ENCODE measurements around the gene TDRD12.

TDRD12 gene

GRCh38 chr19:32859591-32859990, 140.0 kb downstream of the TDRD12 start:
- no peak for DNase-seq (ENCODE audit: low read depth)
- no peak overlapping the region for H3K4me3 ChIP-seq (ENCODE audit: control insufficient read depth, low read depth, low read length)
- no peak for TF ChIP-seq CTCF (IDR thresholded peaks at IDR 0.05; ENCODE audit: control insufficient read depth, insufficient read depth, low read depth, low read length, missing control alignments)

- TF ChIP-seq CTCF (IDR thresholded peaks at IDR 0.05; ENCODE audit: control insufficient read depth, insufficient read depth, low read depth, low read length, missing control alignments): no peak
- no peak for DNase-seq (ENCODE audit: low read depth)
- H3K4me3 ChIP-seq (ENCODE audit: control insufficient read depth, low read depth, low read length): no peak overlapping the region
These were observed 142.0 kb downstream of the TDRD12 start for GRCh38 chr19:32861596-32861995.

DNA sequence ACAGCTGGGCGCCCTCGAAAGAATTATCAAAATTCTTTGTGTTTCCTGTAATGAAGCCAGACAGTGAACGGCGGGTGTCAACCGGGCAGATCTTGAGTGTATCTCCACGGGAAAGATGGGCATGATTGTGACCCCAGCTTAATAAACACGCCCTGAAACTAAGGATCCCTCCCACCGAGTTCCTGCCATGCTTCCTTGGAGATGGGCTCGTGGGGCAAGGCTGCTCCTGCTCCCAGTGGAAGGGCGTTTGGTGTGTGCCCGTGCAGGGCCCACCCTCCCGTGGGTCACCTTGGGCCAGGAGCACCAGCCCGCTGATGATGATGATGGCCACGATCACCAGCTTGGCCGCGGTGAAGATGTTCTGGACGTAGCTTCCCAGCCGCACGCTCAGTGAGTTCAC, 142.6 kb downstream of the TDRD12 start:
- TF ChIP-seq CTCF (IDR thresholded peaks at IDR 0.05; ENCODE audit: control insufficient read depth, insufficient read depth, low read depth, low read length, missing control alignments): no peak

DNA sequence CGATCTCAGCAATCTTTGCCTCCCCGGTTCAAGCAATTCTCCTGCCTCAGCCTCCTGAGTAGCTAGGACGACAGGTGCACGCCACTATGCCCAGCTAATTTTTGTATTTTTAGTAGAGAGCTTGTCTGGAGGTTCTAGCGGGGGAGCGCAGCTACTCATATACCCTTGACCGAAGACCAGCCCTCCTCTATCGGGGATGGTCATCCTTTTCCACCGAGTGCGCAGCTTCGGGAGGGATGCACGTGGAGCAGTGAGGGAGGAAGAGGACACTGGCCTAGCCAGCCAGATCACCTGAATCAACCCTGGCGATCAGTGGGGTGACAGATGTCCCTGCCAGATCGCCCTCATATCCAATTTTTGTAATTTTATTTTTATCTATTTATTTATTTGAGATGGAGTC, 143.2 kb downstream of the TDRD12 start:
- no peak for DNase-seq (ENCODE audit: low read depth)
- H3K4me3 ChIP-seq (ENCODE audit: control insufficient read depth, low read depth, low read length): no peak overlapping the region
- no peak for TF ChIP-seq CTCF (IDR thresholded peaks at IDR 0.05; ENCODE audit: control insufficient read depth, insufficient read depth, low read depth, low read length, missing control alignments)

More for the DNA sequence above, 142.6 kb downstream of the TDRD12 start:
- no peak for DNase-seq (ENCODE audit: low read depth)
- no peak overlapping the region for H3K4me3 ChIP-seq (ENCODE audit: control insufficient read depth, low read depth, low read length)

DNA sequence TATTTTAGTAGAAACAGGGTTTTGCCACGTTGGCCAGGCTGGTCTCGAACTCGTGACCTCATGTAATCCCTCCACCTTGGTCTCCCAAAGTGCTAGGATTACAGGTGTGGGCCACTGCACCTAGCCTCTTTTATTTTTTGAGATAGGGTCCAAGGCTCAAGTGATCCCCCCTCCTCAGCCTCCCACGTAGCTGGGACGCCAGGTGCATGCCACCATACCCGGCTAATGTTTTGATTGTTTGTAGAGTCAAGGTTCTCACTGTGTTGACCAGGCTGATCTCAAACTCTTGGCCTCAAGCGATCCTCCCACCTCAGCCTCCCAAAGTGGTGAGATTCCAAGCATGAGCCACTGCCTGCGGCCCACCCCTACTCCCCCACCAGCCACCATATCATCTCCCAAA, 143.7 kb downstream of the TDRD12 start:
- H3K4me3 ChIP-seq (ENCODE audit: control insufficient read depth, low read depth, low read length): no peak overlapping the region
- TF ChIP-seq CTCF (IDR thresholded peaks at IDR 0.05; ENCODE audit: control insufficient read depth, insufficient read depth, low read depth, low read length, missing control alignments): no peak
- no peak for DNase-seq (ENCODE audit: low read depth)

DNA sequence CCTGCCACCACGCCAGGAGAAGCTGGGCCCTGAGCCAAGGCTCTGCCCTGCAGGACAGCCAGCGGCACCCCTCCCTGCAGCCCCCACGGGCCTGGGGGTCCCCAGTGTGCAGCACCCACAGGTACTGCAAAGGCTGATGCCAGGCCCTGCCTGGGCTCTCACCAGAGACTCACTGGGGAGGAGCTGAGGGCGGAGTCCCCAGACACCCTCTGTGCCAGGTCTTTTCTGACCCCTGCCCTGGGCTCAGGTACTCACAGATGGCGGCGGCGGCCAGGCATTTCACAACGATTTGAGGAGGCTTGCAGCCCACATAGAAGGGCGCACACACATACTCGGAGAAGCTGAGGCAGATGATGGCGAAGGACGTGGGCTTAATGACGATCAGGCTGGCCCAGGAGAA, 144.3 kb downstream of the TDRD12 start:
- TF ChIP-seq CTCF (IDR thresholded peaks at IDR 0.05; ENCODE audit: control insufficient read depth, insufficient read depth, low read depth, low read length, missing control alignments): no peak
- no peak overlapping the region for H3K4me3 ChIP-seq (ENCODE audit: control insufficient read depth, low read depth, low read length)
- DNase-seq (ENCODE audit: low read depth): no peak

Measured in AG09309 (cell line).